ENCODE data around the gene TTC27.

- TF ChIP-seq CTCF (IDR thresholded peaks at IDR 0.05; ENCODE audit: borderline replicate concordance, extremely low read depth, low read length, poor library complexity, severe bottlenecking) (no peak), EZH2 (IDR thresholded peaks at IDR 0.05; ENCODE audit: borderline replicate concordance, low read depth, low read length, severe bottlenecking) (no peak)
Observed at GRCh38 chr2:32739664-32740063, 111.8 kb downstream of the TTC27 start.

All from DND-41 (cell line).